IMR-90 (cell line): ENCODE measurements around the gene TMC1. TPM values are rescaled to one million over a fixed set of nuclear protein-coding genes. Genes with fewer than 3 reads are reported as not detected.

Experiments used
- ATAC-seq: fragments of 200-7000 bp; cut with Tn5 transposase; 2 replicates; pipeline ENCODE4 v1.9.1; 2020; ENCODE audit warnings: low read depth, mild to moderate bottlenecking, moderate library complexity
- BruUV-seq: library from RNA; stranded (reverse); fragments of 400-500 nt; replicated peaks from 2 replicates; lab custom pipeline; 2021; lab: Mats Ljungman, UMichigan
- CTCF ChIA-PET: fragments of 300-600 bp; formaldehyde crosslinking; extraction: SDS; loops from one replicate; lab custom pipeline; 2021; ENCODE audit warnings: antibody characterized with exemption; lab: Yijun Ruan, JAX
- POLR2A ChIA-PET: fragments of 300-600 bp; sonication (Branson Sonifier 250); formaldehyde crosslinking; loops from one replicate; lab custom pipeline; 2022; ENCODE audit warnings: antibody characterized with exemption; ENCODE audit not compliant: unreplicated experiment; lab: Charles Lee
- DNase-seq: peaks from one replicate; pipeline ENCODE4 v3.0.0; 2013
- H2AFZ ChIP-seq: replicated peaks from 2 replicates; pipeline ENCODE3; 2013; ENCODE audit warnings: low read length, mild to moderate bottlenecking; ENCODE audit not compliant: poor library complexity
- H2AK5ac ChIP-seq: 2 replicates; pipeline ENCODE4 v1.6.1; 2013; ENCODE audit warnings: low read depth, low read length, inconsistent platforms
- H2AK9ac ChIP-seq: replicated peaks from 2 replicates; pipeline ENCODE3; 2013; ENCODE audit warnings: mild to moderate bottlenecking, low read depth, low read length, moderate library complexity; ENCODE audit not compliant: poor library complexity
- H2BK120ac ChIP-seq: 2 replicates; pipeline ENCODE4 v1.6.1; 2013; ENCODE audit warnings: low read depth, low read length, inconsistent platforms
- H2BK15ac ChIP-seq: 3 replicates; pipeline ENCODE4 v1.6.1; 2013; ENCODE audit warnings: low read depth, low read length, inconsistent platforms
- H2BK20ac ChIP-seq: 2 replicates; pipeline ENCODE4 v1.6.1; 2013; ENCODE audit warnings: low read depth, mild to moderate bottlenecking, inconsistent platforms, low read length, moderate library complexity
- H2BK5ac ChIP-seq: 2 replicates; pipeline ENCODE4 v1.6.1; 2013; ENCODE audit warnings: mild to moderate bottlenecking, low read depth, low read length, inconsistent platforms; ENCODE audit not compliant: poor library complexity, severe bottlenecking
- H3K14ac ChIP-seq: replicated peaks from 2 replicates; pipeline ENCODE4 v1.6.1; 2013; ENCODE audit warnings: low read depth, low read length, inconsistent platforms
- H3K18ac ChIP-seq: 2 replicates; pipeline ENCODE4 v1.6.1; 2013; ENCODE audit warnings: low read depth, low read length, control low read depth
- H3K23ac ChIP-seq: 2 replicates; pipeline ENCODE4 v1.6.1; 2013; ENCODE audit warnings: low read depth, low read length, inconsistent platforms
- H3K27ac ChIP-seq: 2 replicates; pipeline ENCODE4 v1.5.1; 2013; ENCODE audit warnings: mild to moderate bottlenecking, control low read depth, low read length; ENCODE audit not compliant: insufficient read depth
- H3K27me3 ChIP-seq: 2 replicates; pipeline ENCODE4 v1.6.1; 2013; ENCODE audit warnings: low read length; ENCODE audit not compliant: control insufficient read depth, insufficient read depth
- H3K36me3 ChIP-seq: 2 replicates; pipeline ENCODE4 v1.6.1; 2013; ENCODE audit warnings: low read length, mixed read lengths; ENCODE audit not compliant: control insufficient read depth, insufficient read depth
- H3K4ac ChIP-seq: 2 replicates; pipeline ENCODE4 v1.6.1; 2013; ENCODE audit warnings: low read depth, low read length, inconsistent platforms
- H3K4me1 ChIP-seq: 2 replicates; pipeline ENCODE4 v1.6.1; 2013; ENCODE audit warnings: low read length, mixed read lengths; ENCODE audit not compliant: control insufficient read depth, insufficient read depth
- H3K4me2 ChIP-seq: 2 replicates; pipeline ENCODE4 v1.6.1; 2013; ENCODE audit warnings: low read depth, mild to moderate bottlenecking, control low read depth, low read length, moderate library complexity
- H3K4me3 ChIP-seq: 2 replicates; pipeline ENCODE4 v1.5.1; 2013; ENCODE audit warnings: low read depth, mild to moderate bottlenecking, control low read depth, low read length, moderate library complexity; ENCODE audit not compliant: insufficient read depth
- H3K56ac ChIP-seq: 2 replicates; pipeline ENCODE4 v1.6.1; 2013; ENCODE audit warnings: low read length, inconsistent platforms; ENCODE audit not compliant: insufficient read depth; ENCODE audit errors: extremely low read depth
- H3K79me1 ChIP-seq, 2 experiments: 2 replicates each; pipeline ENCODE4 v1.6.1; 2013; ENCODE audit warnings: low read length in 2 of 2, inconsistent platforms in 1 of 2, low read depth in 1 of 2
- H3K9ac ChIP-seq: 2 replicates; pipeline ENCODE4 v1.6.1; 2013; ENCODE audit warnings: low read depth, low read length, control low read depth
- H3K9me1 ChIP-seq: 2 replicates; pipeline ENCODE4 v1.6.1; 2013; ENCODE audit warnings: low read length, inconsistent platforms; ENCODE audit not compliant: insufficient read depth
- H3K9me3 ChIP-seq: 2 replicates; pipeline ENCODE4 v1.6.1; 2013; ENCODE audit warnings: low read length; ENCODE audit not compliant: control insufficient read depth, insufficient read depth
- H4K20me1 ChIP-seq: 2 replicates; pipeline ENCODE4 v1.6.1; 2013; ENCODE audit warnings: low read length, inconsistent platforms; ENCODE audit not compliant: insufficient read depth
- H4K5ac ChIP-seq: 2 replicates; pipeline ENCODE4 v1.6.1; 2013; ENCODE audit warnings: mild to moderate bottlenecking, low read depth, low read length, control low read depth
- H4K8ac ChIP-seq, 2 experiments: 2 replicates each; pipeline ENCODE4 v1.6.1; 2013; ENCODE audit warnings: low read depth in 2 of 2, low read length in 2 of 2, control low read depth in 1 of 2, inconsistent platforms in 1 of 2
- H4K91ac ChIP-seq: 2 replicates; pipeline ENCODE4 v1.6.1; 2013; ENCODE audit warnings: low read depth, low read length, inconsistent platforms; ENCODE audit not compliant: insufficient read depth
- CEBPB ChIP-seq: IDR thresholded peaks from 2 replicates; pipeline ENCODE4 v1.6.1; 2012; ENCODE audit warnings: low read depth, low read length, improper control_type of control experiment
- CHD1 ChIP-seq: IDR thresholded peaks from 2 replicates; pipeline ENCODE4 v1.6.1; 2012; ENCODE audit warnings: low read depth, low read length, improper control_type of control experiment
- FOS ChIP-seq: fragments of 150-350 bp; IDR thresholded peaks from 2 replicates; pipeline ENCODE4 v1.6.1; 2016; ENCODE audit warnings: low read depth, low read length
- MAFK ChIP-seq: IDR thresholded peaks from 2 replicates; pipeline ENCODE4 v1.6.1; 2012; ENCODE audit warnings: low read depth, low read length, improper control_type of control experiment
- MAZ ChIP-seq: IDR thresholded peaks from 2 replicates; pipeline ENCODE4 v1.6.1; 2012; ENCODE audit warnings: low read depth, mild to moderate bottlenecking, low read length, improper control_type of control experiment, moderate library complexity, borderline replicate concordance
- MXI1 ChIP-seq: IDR thresholded peaks from 2 replicates; pipeline ENCODE4 v1.6.1; 2012; ENCODE audit warnings: low read depth, mild to moderate bottlenecking, low read length, moderate library complexity, borderline replicate concordance
- NFE2L2 ChIP-seq: fragments of 150-350 bp; IDR thresholded peaks from 2 replicates; pipeline ENCODE4 v1.6.1; 2016; ENCODE audit warnings: low read depth, mild to moderate bottlenecking, low read length
- POLR2A ChIP-seq: IDR thresholded peaks from 2 replicates; pipeline ENCODE4 v1.6.1; 2012; ENCODE audit warnings: mild to moderate bottlenecking, low read depth, low read length
- RAD21 ChIP-seq: IDR thresholded peaks from 2 replicates; pipeline ENCODE4 v1.6.1; 2012; ENCODE audit warnings: low read length, improper control_type of control experiment
- RCOR1 ChIP-seq: IDR thresholded peaks from 2 replicates; pipeline ENCODE4 v1.6.1; 2012; ENCODE audit warnings: mild to moderate bottlenecking, low read length, improper control_type of control experiment; ENCODE audit not compliant: insufficient replicate concordance
- RFX5 ChIP-seq: IDR thresholded peaks from 2 replicates; pipeline ENCODE4 v1.8.0; 2012; ENCODE audit warnings: low read depth, mild to moderate bottlenecking, low read length, moderate library complexity
- SMC3 ChIP-seq: fragments of 150-350 bp; IDR thresholded peaks from 2 replicates; pipeline ENCODE4 v1.6.1; 2016; ENCODE audit warnings: low read depth, mild to moderate bottlenecking, antibody characterized with exemption, low read length, moderate library complexity
- WGBS, 2 experiments: methylation state at CpG; one replicate each; pipeline versions ENCODE4 v1.1.5 to v1.1.7; 2013; ENCODE audit warnings: missing lambda C conversion rate in 2 of 2; ENCODE audit not compliant: insufficient read length in 1 of 2; ENCODE audit errors: extremely low coverage in 2 of 2; 5-methylcytosine and 5-hydroxymethylcytosine counted together
- dilution Hi-C: fragments of 300-500 bp; cut with HindIII; formaldehyde crosslinking; loops from one replicate; pipeline ENCODE4 v1.14.3; 2018; ENCODE audit warnings: low sequenced_read_pairs; ENCODE audit not compliant: unreplicated experiment
- in situ Hi-C: fragments of 300-500 bp; cut with MboI; formaldehyde crosslinking; loops from 3 replicates; pipeline ENCODE4 v1.14.3; 2019; ENCODE audit warnings: low sequenced_read_pairs, inconsistent platforms, mixed read lengths
- intact Hi-C: fragments of 100-400 bp; cut with micrococcal nuclease; formaldehyde crosslinking; loops from 2 replicates; pipeline ENCODE4 v1.10.0; 2022
- polyA plus RNA-seq, 3 experiments: library from polyadenylated mRNA; depleted of rRNA; stranded (reverse); fragments of >200 nt; gene quantifications; 2 replicates each; pipeline ENCODE4 v1.2.3, GENCODE V29; 2012; ENCODE audit warnings: low replicate concordance in 1 of 3
- total RNA-seq: library from RNA; depleted of rRNA; stranded (reverse); fragments of >200 nt; gene quantifications from 2 replicates; pipeline ENCODE4 v1.2.3, GENCODE V29; 2012
- TF ChIP-seq, protein P1 (sequence below): fragments of 150-350 bp; IDR thresholded peaks from 2 replicates; pipeline ENCODE4 v1.6.1; 2016; ENCODE audit warnings: low read depth, mild to moderate bottlenecking, low read length, moderate library complexity, borderline replicate concordance
- TF ChIP-seq, protein P2 (sequence below): conservative IDR thresholded peaks from 2 replicates; pipeline ENCODE4 v1.5.1; 2012; ENCODE audit warnings: mild to moderate bottlenecking, low read depth, low read length, improper control_type of control experiment
- TF ChIP-seq, protein P3 (sequence below): fragments of 150-350 bp; IDR thresholded peaks from 2 replicates; pipeline ENCODE4 v1.6.1; 2017; ENCODE audit warnings: mild to moderate bottlenecking, antibody characterized with exemption, low read length, low read depth

Gene TMC1
- total and polyA plus RNA-seq, 2 of the 4 experiments (the other 2 are of a cell fraction) = not detected

DNA sequence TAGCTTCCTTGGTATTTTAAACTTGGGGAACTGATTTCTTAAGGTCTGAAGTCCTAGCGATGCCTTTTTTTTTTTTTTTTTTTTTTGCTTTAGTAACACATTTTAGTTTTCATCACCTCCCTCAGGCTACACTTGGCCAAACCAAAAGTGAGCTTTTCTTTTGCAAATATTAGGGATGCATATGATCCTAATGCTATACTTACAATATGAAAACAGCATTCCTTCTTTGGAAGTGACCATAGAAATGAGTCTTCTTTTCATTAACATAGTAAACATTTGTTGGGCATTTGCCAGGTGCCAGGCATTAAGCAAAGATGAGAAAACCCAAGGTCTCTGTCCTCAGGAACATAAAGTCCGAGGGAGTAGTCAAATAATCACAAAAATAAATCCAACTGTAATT lies 241.6 kb downstream of the TMC1 start:
- H3K9me3 ChIP-seq = no peaks in the 10 kb centered on the region
- in situ Hi-C loops = no loop called here
- intact Hi-C loops = no loop called here

More for the DNA sequence above, 241.6 kb downstream of the TMC1 start:
- Histone ChIP-seq H3K23ac (no peak overlapping the region), H2BK15ac (no peak overlapping the region), H2BK20ac (no peak overlapping the region), H3K4me2 (no peak overlapping the region), H3K4me3 (no peak overlapping the region), H3K4ac (no peak overlapping the region), H4K8ac (no peak overlapping the region), H3K79me1 (no peaks in the 10 kb centered on the region), H2AK9ac (no peak overlapping the region), H3K4me1 (no peaks in the 10 kb centered on the region), H4K20me1 (no peaks in the 10 kb centered on the region), H2AFZ (no peak overlapping the region), H2BK120ac (no peak overlapping the region), H3K14ac (no peak overlapping the region), H4K91ac (no peak overlapping the region), H3K18ac (no peak overlapping the region), H2BK5ac (no peak overlapping the region), H3K9ac (no peak overlapping the region), H3K9me1 (no peaks in the 10 kb centered on the region), H2AK5ac (no peak overlapping the region), H3K27me3 (peaks cover 3% of the 10 kb centered on the region; the same call in 1 of the 2 replicates), H3K36me3 (no peaks in the 10 kb centered on the region), H4K5ac (no peak overlapping the region), H3K56ac (no peak overlapping the region), H3K27ac (no peak overlapping the region)
- DNase-seq (no peak), ATAC-seq (no peak)
- dilution Hi-C loops = no loop called here
- no TSS peak for BruUV-seq
- no CpG with 5 or more reads among the region's 2 CpGs for WGBS, 2 experiments
- ChIA-PET POLR2A (no interaction called here), CTCF (interaction anchor here (0.6 to 1.2 kb wide), 3 partner anchors 482 to 1482 kb away, joined by 3 to 6 read pairs (median 4); no protein-coding TSS in a partner anchor)
- TF ChIP-seq, protein P1, sequence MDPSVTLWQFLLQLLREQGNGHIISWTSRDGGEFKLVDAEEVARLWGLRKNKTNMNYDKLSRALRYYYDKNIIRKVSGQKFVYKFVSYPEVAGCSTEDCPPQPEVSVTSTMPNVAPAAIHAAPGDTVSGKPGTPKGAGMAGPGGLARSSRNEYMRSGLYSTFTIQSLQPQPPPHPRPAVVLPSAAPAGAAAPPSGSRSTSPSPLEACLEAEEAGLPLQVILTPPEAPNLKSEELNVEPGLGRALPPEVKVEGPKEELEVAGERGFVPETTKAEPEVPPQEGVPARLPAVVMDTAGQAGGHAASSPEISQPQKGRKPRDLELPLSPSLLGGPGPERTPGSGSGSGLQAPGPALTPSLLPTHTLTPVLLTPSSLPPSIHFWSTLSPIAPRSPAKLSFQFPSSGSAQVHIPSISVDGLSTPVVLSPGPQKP = no peak
- no peak for TF ChIP-seq RAD21
- no peak for TF ChIP-seq MAZ
- TF ChIP-seq RFX5 = no peak
- no peak for TF ChIP-seq MXI1
- TF ChIP-seq CEBPB = no peak
- no peak for TF ChIP-seq MAFK
- no peak for TF ChIP-seq SMC3
- no peak for TF ChIP-seq NFE2L2
- TF ChIP-seq, protein P2, sequence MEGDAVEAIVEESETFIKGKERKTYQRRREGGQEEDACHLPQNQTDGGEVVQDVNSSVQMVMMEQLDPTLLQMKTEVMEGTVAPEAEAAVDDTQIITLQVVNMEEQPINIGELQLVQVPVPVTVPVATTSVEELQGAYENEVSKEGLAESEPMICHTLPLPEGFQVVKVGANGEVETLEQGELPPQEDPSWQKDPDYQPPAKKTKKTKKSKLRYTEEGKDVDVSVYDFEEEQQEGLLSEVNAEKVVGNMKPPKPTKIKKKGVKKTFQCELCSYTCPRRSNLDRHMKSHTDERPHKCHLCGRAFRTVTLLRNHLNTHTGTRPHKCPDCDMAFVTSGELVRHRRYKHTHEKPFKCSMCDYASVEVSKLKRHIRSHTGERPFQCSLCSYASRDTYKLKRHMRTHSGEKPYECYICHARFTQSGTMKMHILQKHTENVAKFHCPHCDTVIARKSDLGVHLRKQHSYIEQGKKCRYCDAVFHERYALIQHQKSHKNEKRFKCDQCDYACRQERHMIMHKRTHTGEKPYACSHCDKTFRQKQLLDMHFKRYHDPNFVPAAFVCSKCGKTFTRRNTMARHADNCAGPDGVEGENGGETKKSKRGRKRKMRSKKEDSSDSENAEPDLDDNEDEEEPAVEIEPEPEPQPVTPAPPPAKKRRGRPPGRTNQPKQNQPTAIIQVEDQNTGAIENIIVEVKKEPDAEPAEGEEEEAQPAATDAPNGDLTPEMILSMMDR = no peak
- no peak for TF ChIP-seq CHD1
- TF ChIP-seq, protein P3, sequence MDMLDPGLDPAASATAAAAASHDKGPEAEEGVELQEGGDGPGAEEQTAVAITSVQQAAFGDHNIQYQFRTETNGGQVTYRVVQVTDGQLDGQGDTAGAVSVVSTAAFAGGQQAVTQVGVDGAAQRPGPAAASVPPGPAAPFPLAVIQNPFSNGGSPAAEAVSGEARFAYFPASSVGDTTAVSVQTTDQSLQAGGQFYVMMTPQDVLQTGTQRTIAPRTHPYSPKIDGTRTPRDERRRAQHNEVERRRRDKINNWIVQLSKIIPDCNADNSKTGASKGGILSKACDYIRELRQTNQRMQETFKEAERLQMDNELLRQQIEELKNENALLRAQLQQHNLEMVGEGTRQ = no peak
- no peak for TF ChIP-seq FOS
- TF ChIP-seq RCOR1 = no peak
- no peak for TF ChIP-seq POLR2A
